GM18873 (cell line): ENCODE results near the gene CCDC83.

Experiments used
- ATAC-seq: cut with Tn5 transposase; IDR thresholded peaks from one replicate; pipeline ENCODE4 v1.9.1; 2021; ENCODE audit warnings: mild to moderate bottlenecking, moderate library complexity, moderate number of reproducible peaks; ENCODE audit not compliant: unreplicated experiment, low FRiP score

Gene CCDC83

GRCh38 chr11:85967457-85967856, 112.3 kb downstream of the CCDC83 start:
- ATAC-seq: no peak
